ENCODE data around the gene DDX10. TPM values are rescaled to one million over a fixed set of nuclear protein-coding genes. Genes with fewer than 3 reads are reported as not detected.
A peak's percentile ranks its signal among the peaks of the same experiment; 100 is the strongest.
"Not testable (repeated sequence)": the region's sequence is repeated elsewhere in the genome, so short reads cannot be mapped to it uniquely, and the experiment has no call there.

Gene DDX10
- total RNA-seq, 8 experiments from 2014 or later: 16.0 to 67.6 (median 21.6) TPM

DNA sequence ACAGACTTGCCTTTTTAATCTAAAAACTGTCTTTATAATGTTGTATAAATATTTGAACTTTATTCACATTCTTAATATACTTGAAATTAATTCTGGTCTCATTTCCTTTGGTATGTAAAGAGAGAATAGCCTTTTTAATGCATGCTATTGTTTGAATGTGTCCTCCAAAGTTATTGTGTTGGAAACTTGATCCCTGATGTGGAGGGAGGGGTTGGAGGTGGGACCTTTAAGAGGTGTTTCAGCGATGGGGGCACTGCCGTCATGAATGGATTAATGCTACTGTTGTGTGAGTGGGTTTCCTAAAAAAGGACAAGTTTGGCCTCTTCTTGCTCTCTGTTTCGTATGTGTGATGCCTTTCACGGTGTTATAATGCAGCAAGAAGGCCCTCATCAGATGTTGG lies 131.7 kb downstream of the DDX10 start:
- no peak overlapping the region for H3K27ac ChIP-seq
- no peak overlapping the region for H3K4me3 ChIP-seq
- ATAC-seq (replicated peaks in 6 of 8): no peak
- in situ Hi-C loops (cut with MboI; ENCODE audit: low pct_unique_long_range_greater_than_20kb in 2 of 9, low sequenced_read_pairs in 9 of 9, unreplicated experiment in 9 of 9): no loop called here
- WGBS, 10 experiments: 79 to 100% (median 83%) methylated on average over 1 to 4 of the region's 4 CpGs; no CpG with 5 or more reads in 3 of the 10 experiments
- peaks cover 0 to 5% of the 10 kb centered on the region in 2 donors for H3K4me1 ChIP-seq (replicated peaks in 1 of 2)

GRCh38 chr11:108797578-108798100 lies 132.8 kb downstream of the DDX10 start:
- 89 to 100% (median 94%) methylated on average over 1 to 4 of the region's 4 CpGs for WGBS, 10 experiments
- Histone ChIP-seq H3K27ac (no peak overlapping the region), H3K4me1 (replicated peaks in 1 of 2) (peaks cover 0 to 5% of the 10 kb centered on the region in 2 donors), H3K4me3 (no peak overlapping the region)
- in situ Hi-C loops (cut with MboI; ENCODE audit: low pct_unique_long_range_greater_than_20kb in 2 of 9, low sequenced_read_pairs in 9 of 9, unreplicated experiment in 9 of 9): no loop called here
- ATAC-seq (replicated peaks in 6 of 8): no peak

- Histone ChIP-seq H3K4me3 (no peak overlapping the region), H3K4me1 (replicated peaks in 1 of 2) (no peaks in the 10 kb centered on the region), H3K27ac (no peak overlapping the region)
- WGBS, 10 experiments: 86 to 100% (median 100%) methylated on average over 1 of the region's 1 CpG
- in situ Hi-C loops (cut with MboI; ENCODE audit: low pct_unique_long_range_greater_than_20kb in 2 of 9, low sequenced_read_pairs in 9 of 9, unreplicated experiment in 9 of 9): no loop called here
- ATAC-seq (replicated peaks in 6 of 8): no peak
Measured at GRCh38 chr11:108802492-108802891, 137.6 kb downstream of the DDX10 start.

DNA sequence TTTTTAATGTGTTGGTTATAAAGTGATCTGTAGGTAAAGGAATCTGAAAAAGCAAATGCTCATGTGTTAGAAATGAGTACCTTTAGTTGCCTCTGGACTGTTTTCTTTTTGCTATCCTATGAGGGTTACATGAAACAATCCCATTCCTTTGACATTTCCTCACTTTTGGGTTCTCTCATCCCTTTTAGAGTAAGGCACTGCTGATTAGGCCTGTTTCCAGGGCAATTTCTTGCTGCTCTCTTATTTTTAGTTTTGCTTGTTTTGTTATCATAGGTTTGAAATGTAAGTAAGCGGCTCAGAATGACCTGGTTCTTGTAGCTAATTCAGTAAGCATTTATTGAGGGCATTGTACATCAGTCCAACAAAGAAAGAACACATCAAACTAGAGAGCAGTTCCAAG lies 138.9 kb downstream of the DDX10 start:
- 43 to 100% (median 100%) methylated on average over 1 of the region's 1 CpG; no CpG with 5 or more reads in 1 of the 10 experiments for WGBS, 10 experiments
- H3K27ac ChIP-seq: no peak overlapping the region
- H3K4me1 ChIP-seq (replicated peaks in 1 of 2): no peaks in the 10 kb centered on the region
- no peak for ATAC-seq (replicated peaks in 6 of 8)
- no peak overlapping the region for H3K4me3 ChIP-seq
- in situ Hi-C loops (cut with MboI; ENCODE audit: low pct_unique_long_range_greater_than_20kb in 2 of 9, low sequenced_read_pairs in 9 of 9, unreplicated experiment in 9 of 9): no loop called here

- WGBS, 10 experiments: 0 to 100% (median 90%) methylated on average over 1 to 2 of the region's 2 CpGs; no CpG with 5 or more reads in 2 of the 10 experiments
- in situ Hi-C loops (cut with MboI; ENCODE audit: low pct_unique_long_range_greater_than_20kb in 2 of 9, low sequenced_read_pairs in 9 of 9, unreplicated experiment in 9 of 9): no loop called here
- Histone ChIP-seq H3K4me1 (replicated peaks in 1 of 2) (no peaks in the 10 kb centered on the region), H3K27ac (no peak overlapping the region), H3K4me3 (no peak overlapping the region)
- ATAC-seq (replicated peaks in 6 of 8): no peak
Measured at GRCh38 chr11:108804511-108804910, 139.6 kb downstream of the DDX10 start.

GRCh38 chr11:108805030-108805429 lies 140.2 kb downstream of the DDX10 start:
- Histone ChIP-seq H3K27ac (no peak overlapping the region), H3K4me1 (replicated peaks in 1 of 2) (no peaks in the 10 kb centered on the region), H3K4me3 (no peak overlapping the region)
- in situ Hi-C loops (cut with MboI; ENCODE audit: low pct_unique_long_range_greater_than_20kb in 2 of 9, low sequenced_read_pairs in 9 of 9, unreplicated experiment in 9 of 9): no loop called here
- ATAC-seq (replicated peaks in 6 of 8): no peak
- 27 to 100% (median 70%) methylated on average over 2 of the region's 2 CpGs; no CpG with 5 or more reads in 4 of the 10 experiments for whole genome bisulfite sequencing, 10 experiments

DNA sequence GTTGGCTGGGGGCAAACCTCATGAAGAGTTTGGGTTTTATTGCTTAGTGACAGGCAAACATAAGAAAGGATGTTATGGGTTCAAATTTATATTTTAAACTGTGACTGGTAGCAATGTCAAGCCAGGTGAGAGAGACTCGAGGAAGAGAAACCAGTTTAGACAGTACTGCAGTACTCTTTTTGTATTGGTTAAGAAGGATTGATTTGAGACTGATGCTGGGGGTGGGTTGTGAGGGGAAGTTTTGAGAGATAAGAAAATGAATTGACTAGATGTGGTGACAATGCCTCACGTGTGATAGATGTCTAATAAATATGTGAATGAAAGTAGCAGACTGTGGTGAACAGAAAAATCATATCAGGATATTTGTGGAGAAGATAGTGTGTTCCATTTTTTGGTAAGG lies 142.4 kb downstream of the DDX10 start:
- Histone ChIP-seq H3K4me1 (replicated peaks in 1 of 2) (no peaks in the 10 kb centered on the region), H3K27ac (no peak overlapping the region), H3K4me3 (no peak overlapping the region)
- ATAC-seq (replicated peaks in 6 of 8): no peak
- in situ Hi-C loops (cut with MboI; ENCODE audit: low pct_unique_long_range_greater_than_20kb in 2 of 9, low sequenced_read_pairs in 9 of 9, unreplicated experiment in 9 of 9): no loop called here
- WGBS, 10 experiments: 67 to 100% (median 98%) methylated on average over 1 to 2 of the region's 2 CpGs

GRCh38 chr11:108813086-108813485 lies 148.2 kb downstream of the DDX10 start:
- Histone ChIP-seq H3K27ac (no peak overlapping the region), H3K4me1 (replicated peaks in 1 of 2) (peaks cover 0 to 2% of the 10 kb centered on the region in 2 donors), H3K4me3 (no peak overlapping the region)
- in situ Hi-C loops (cut with MboI; ENCODE audit: low pct_unique_long_range_greater_than_20kb in 2 of 9, low sequenced_read_pairs in 9 of 9, unreplicated experiment in 9 of 9): no loop called here
- 85 to 100% (median 96%) methylated on average over 2 of the region's 2 CpGs for WGBS, 10 experiments
- ATAC-seq (replicated peaks in 6 of 8): no peak

DNA sequence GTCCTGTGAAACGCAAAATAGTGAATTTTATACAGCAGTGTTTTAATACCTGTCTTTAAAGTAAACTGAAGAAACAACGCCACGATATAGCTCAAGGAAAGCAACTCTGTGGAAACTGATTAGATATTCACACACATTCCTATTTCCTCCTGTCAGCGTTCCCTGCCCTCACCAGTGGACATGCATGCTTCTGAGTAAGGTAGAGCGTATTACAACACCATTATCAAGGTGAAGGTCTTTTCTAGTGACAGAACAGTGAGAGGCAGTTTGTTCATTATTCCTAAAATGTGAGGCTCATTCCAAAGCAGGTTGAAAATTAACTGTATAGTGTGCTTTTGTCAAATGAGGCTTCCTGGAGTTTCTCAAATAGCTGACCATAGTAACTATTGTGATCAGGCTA lies 153.1 kb downstream of the DDX10 start:
- Histone ChIP-seq H3K4me1 (replicated peaks in 1 of 2) (peaks cover 0 to 2% of the 10 kb centered on the region in 2 donors), H3K27ac (no peak overlapping the region), H3K4me3 (no peak overlapping the region)
- 80 to 100% (median 92%) methylated on average over 1 to 5 of the region's 5 CpGs for WGBS, 10 experiments
- no peak for ATAC-seq (replicated peaks in 6 of 8)
- in situ Hi-C loops (cut with MboI; ENCODE audit: low pct_unique_long_range_greater_than_20kb in 2 of 9, low sequenced_read_pairs in 9 of 9, unreplicated experiment in 9 of 9): no loop called here

GRCh38 chr11:108818971-108819370 lies 154.1 kb downstream of the DDX10 start:
- no peak for ATAC-seq (replicated peaks in 6 of 8)
- in situ Hi-C loops (cut with MboI; ENCODE audit: low pct_unique_long_range_greater_than_20kb in 2 of 9, low sequenced_read_pairs in 9 of 9, unreplicated experiment in 9 of 9): no loop called here
- 57 to 100% (median 100%) methylated on average over 1 of the region's 1 CpG; no CpG with 5 or more reads in 2 of the 10 experiments for WGBS, 10 experiments
- H3K4me3 ChIP-seq: no peak overlapping the region
- H3K27ac ChIP-seq: no peak overlapping the region
- peaks cover 0 to 2% of the 10 kb centered on the region in 2 donors for H3K4me1 ChIP-seq (replicated peaks in 1 of 2)

DNA sequence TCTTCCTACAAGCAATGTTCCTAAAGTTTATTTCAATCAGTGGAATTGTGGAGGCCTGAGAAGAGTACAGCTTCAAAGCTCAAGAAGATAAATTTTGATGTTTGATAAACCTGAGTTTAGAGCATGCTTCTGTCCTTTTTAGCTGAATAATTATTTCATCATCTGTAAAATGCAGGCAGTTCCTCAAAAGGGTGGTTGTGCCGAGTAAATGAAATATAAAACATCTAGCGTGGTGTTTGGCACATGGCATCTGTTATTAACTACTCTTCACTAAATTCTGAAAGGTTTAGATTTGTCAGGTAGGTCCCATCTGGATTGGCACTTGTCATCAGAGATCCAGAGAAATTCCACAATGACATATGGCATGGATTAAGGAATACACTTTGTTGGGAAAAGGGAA lies 155.1 kb downstream of the DDX10 start:
- Histone ChIP-seq H3K4me1 (replicated peaks in 1 of 2) (no peaks in the 10 kb centered on the region), H3K27ac (no peak overlapping the region), H3K4me3 (no peak overlapping the region)
- no peak for ATAC-seq (replicated peaks in 6 of 8)
- WGBS, 10 experiments: 90 to 100% (median 100%) methylated on average over 1 to 2 of the region's 2 CpGs; no CpG with 5 or more reads in 4 of the 10 experiments
- in situ Hi-C loops (cut with MboI; ENCODE audit: low pct_unique_long_range_greater_than_20kb in 2 of 9, low sequenced_read_pairs in 9 of 9, unreplicated experiment in 9 of 9): no loop called here

DNA sequence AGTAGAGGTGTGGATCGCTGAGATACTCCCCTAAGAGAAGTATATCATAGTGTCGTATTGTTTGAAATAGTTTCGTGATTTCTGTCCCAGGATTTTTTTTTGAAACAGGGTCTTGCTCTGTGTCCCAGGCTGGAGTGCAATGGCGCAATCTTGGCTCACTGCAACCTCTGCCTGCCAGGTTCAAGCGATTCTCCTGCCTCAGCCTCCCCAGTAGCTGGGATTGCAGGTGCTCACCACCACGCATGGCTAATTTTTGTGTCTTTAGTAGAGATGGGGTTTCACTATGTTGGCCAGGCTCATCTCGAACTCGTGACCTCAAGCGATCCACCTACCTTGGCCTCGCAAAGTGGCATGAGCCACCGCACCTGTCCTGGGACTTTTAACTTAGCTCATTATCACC lies 159.1 kb downstream of the DDX10 start:
- WGBS, 10 experiments: 80 to 100% (median 97%) methylated on average over 1 to 10 of the region's 11 CpGs
- ATAC-seq (replicated peaks in 6 of 8); in situ Hi-C loops (cut with MboI; ENCODE audit: low pct_unique_long_range_greater_than_20kb in 2 of 9, low sequenced_read_pairs in 9 of 9, unreplicated experiment in 9 of 9); H3K4me1 ChIP-seq (replicated peaks in 1 of 2); H3K4me3 ChIP-seq; H3K27ac ChIP-seq: not testable (repeated sequence)

DNA sequence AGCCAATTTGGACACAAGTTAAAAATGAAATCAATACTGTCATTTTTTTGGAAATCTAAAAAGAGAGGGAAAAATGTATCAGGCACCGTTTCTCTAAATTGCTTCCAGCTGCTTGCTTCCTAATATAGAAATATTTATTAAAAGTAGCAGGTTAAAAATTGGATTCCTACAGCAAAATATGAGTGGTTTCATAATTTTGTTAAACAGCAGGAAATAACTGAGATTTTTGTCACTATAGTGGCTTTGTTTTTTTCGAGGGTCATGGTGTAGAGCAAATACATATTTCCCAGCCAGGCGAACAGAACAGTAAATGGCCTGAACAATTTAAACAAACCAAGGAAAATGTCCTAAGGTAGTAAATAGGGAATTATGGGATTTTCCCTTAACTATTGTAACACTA lies 159.7 kb downstream of the DDX10 start:
- in situ Hi-C loops (cut with MboI; ENCODE audit: low pct_unique_long_range_greater_than_20kb in 2 of 9, low sequenced_read_pairs in 9 of 9, unreplicated experiment in 9 of 9): no loop called here
- no peak overlapping the region for H3K27ac ChIP-seq

GRCh38 chr11:108825381-108825780 lies 160.5 kb downstream of the DDX10 start:
- Histone ChIP-seq H3K4me3 (no peak overlapping the region), H3K4me1 (replicated peaks in 1 of 2) (no peaks in the 10 kb centered on the region), H3K27ac (no peak overlapping the region)
- 82 to 100% (median 100%) methylated on average over 1 of the region's 1 CpG; no CpG with 5 or more reads in 4 of the 10 experiments for WGBS, 10 experiments
- peak in 1 of 8 experiments; percentile 16 for ATAC-seq (replicated peaks in 6 of 8)
- in situ Hi-C loops (cut with MboI; ENCODE audit: low pct_unique_long_range_greater_than_20kb in 2 of 9, low sequenced_read_pairs in 9 of 9, unreplicated experiment in 9 of 9): no loop called here

More for the DNA sequence above, 159.7 kb downstream of the DDX10 start:
- no peak for ATAC-seq (replicated peaks in 6 of 8)
- no peak overlapping the region for H3K4me3 ChIP-seq
- 51 to 100% (median 88%) methylated on average over 1 to 3 of the region's 3 CpGs for WGBS, 10 experiments
- H3K4me1 ChIP-seq (replicated peaks in 1 of 2): no peaks in the 10 kb centered on the region
